Non-pigmented ciliary epithelial cell (primary cell): Measurements from ENCODE around the gene ABT1.

Experiments
- DNase-seq: peaks from one replicate; pipeline ENCODE4 v3.0.0-alpha.2; 2010; ENCODE audit warnings: low read depth

ABT1 gene

GRCh38 chr6:26607434-26608230 is 10.9 kb downstream of the ABT1 start:
- no peak for DNase-seq

GRCh38 chr6:26609463-26609862 is 12.7 kb downstream of the ABT1 start:
- no peak for DNase-seq

- DNase-seq, result no peak
Measured at GRCh38 chr6:26611599-26611998, 14.8 kb downstream of the ABT1 start.

- DNase-seq, result no peak
Measured at GRCh38 chr6:26613201-26613600, 16.4 kb downstream of the ABT1 start.

GRCh38 chr6:26613689-26614683 is 17.2 kb downstream of the ABT1 start:
- no peak for DNase-seq

- DNase-seq, result no peak
Measured at GRCh38 chr6:26623339-26623859, 26.6 kb downstream of the ABT1 start.

GRCh38 chr6:26624557-26624956 is 27.8 kb downstream of the ABT1 start:
- no peak for DNase-seq

GRCh38 chr6:26627843-26628242 is 31.1 kb downstream of the ABT1 start:
- DNase-seq, result no peak

GRCh38 chr6:26629359-26629758 is 32.6 kb downstream of the ABT1 start:
- DNase-seq, result no peak

GRCh38 chr6:26640806-26641205 is 44.1 kb downstream of the ABT1 start:
- no peak for DNase-seq

- no peak for DNase-seq
Measured at GRCh38 chr6:26646074-26646473, 49.3 kb downstream of the ABT1 start.
